ENCODE results near the gene GGA2. TPM values are rescaled to one million over a fixed set of nuclear protein-coding genes. Genes with fewer than 3 reads are reported as not detected.

Gene GGA2
- total RNA-seq, 1 experiment from 2014 or later, result 142 TPM

GRCh38 chr16:23433261-23433920, 76.9 kb downstream of the GGA2 start:
- peaks cover 30% of the 10 kb centered on the region for H3K4me1 ChIP-seq (ENCODE audit: insufficient read depth, low read length, poor library complexity, severe bottlenecking)
- peaks cover 39% of the 10 kb centered on the region for H3K36me3 ChIP-seq (ENCODE audit: insufficient read depth, low read length, poor library complexity, severe bottlenecking)
- H3K9me3 ChIP-seq (ENCODE audit: low read depth, low read length, poor library complexity, severe bottlenecking), result no peaks in the 10 kb centered on the region
- no peaks in the 10 kb centered on the region for H3K27me3 ChIP-seq (replicated peaks; ENCODE audit: insufficient read depth, low read depth, low read length, poor library complexity)
- ChIA-PET POLR2A (ENCODE audit: low non-redundant PET) (no interaction called here), CTCF (interaction anchor here (0.7 to 1.4 kb wide), 5 partner anchors 24 to 469 kb away, joined by 3 to 7 read pairs (median 3); no protein-coding TSS in a partner anchor)
- H3K27ac ChIP-seq (ENCODE audit: low read depth, low read length, poor library complexity, severe bottlenecking), result peak overlapping the region; percentile 25
- no peak overlapping the region for H3K4me3 ChIP-seq (ENCODE audit: low read depth, low read length, poor library complexity, severe bottlenecking)
- no TSS peak for BruUV-seq (replicated peaks)
- DNase-seq (ENCODE audit: low spot score), result no peak
- TF ChIP-seq CTCF (conservative IDR thresholded peaks at IDR 0.05; ENCODE audit: low read depth, low read length), result no peak
- intact Hi-C loops (cut with micrococcal nuclease; ENCODE audit: unreplicated experiment), result loop anchor here (10.0 kb wide), 2 partner anchors 369 to 429 kb away; no protein-coding TSS in a partner anchor

- no TSS peak for BruUV-seq (replicated peaks)
- no peaks in the 10 kb centered on the region for H3K27me3 ChIP-seq (replicated peaks; ENCODE audit: insufficient read depth, low read depth, low read length, poor library complexity)
- H3K27ac ChIP-seq (ENCODE audit: low read depth, low read length, poor library complexity, severe bottlenecking), result peak overlapping the region; percentile 25
- ChIA-PET CTCF (interaction anchor here (0.5 to 1.1 kb wide), 3 partner anchors 50 to 251 kb away, joined by 3 to 9 read pairs (median 4); no protein-coding TSS in a partner anchor), POLR2A (ENCODE audit: low non-redundant PET) (no interaction called here)
- peaks cover 34% of the 10 kb centered on the region for H3K36me3 ChIP-seq (ENCODE audit: insufficient read depth, low read length, poor library complexity, severe bottlenecking)
- no peak overlapping the region for H3K4me3 ChIP-seq (ENCODE audit: low read depth, low read length, poor library complexity, severe bottlenecking)
- no peaks in the 10 kb centered on the region for H3K9me3 ChIP-seq (ENCODE audit: low read depth, low read length, poor library complexity, severe bottlenecking)
- DNase-seq (ENCODE audit: low spot score), result no peak
- TF ChIP-seq EZH2 (IDR thresholded peaks at IDR 0.05; ENCODE audit: borderline replicate concordance, low read depth, low read length, poor library complexity, severe bottlenecking) (no peak), CTCF (conservative IDR thresholded peaks at IDR 0.05; ENCODE audit: low read depth, low read length) (no peak)
- H3K4me1 ChIP-seq (ENCODE audit: insufficient read depth, low read length, poor library complexity, severe bottlenecking), result peaks cover 30% of the 10 kb centered on the region
- intact Hi-C loops (cut with micrococcal nuclease; ENCODE audit: unreplicated experiment), result loop anchor here (10.0 kb wide), 2 partner anchors 368 to 428 kb away; no protein-coding TSS in a partner anchor
Measured at GRCh38 chr16:23432176-23433128, 77.8 kb downstream of the GGA2 start.

GRCh38 chr16:23428351-23428750, 81.9 kb downstream of the GGA2 start:
- CTCF ChIA-PET, result no interaction called here

More at GRCh38 chr16:23428351-23428750, 81.9 kb downstream of the GGA2 start:
- POLR2A ChIA-PET (ENCODE audit: low non-redundant PET), result no interaction called here
- H3K36me3 ChIP-seq (ENCODE audit: insufficient read depth, low read length, poor library complexity, severe bottlenecking), result peaks cover 30% of the 10 kb centered on the region
- TF ChIP-seq CTCF (conservative IDR thresholded peaks at IDR 0.05; ENCODE audit: low read depth, low read length) (no peak), EZH2 (IDR thresholded peaks at IDR 0.05; ENCODE audit: borderline replicate concordance, low read depth, low read length, poor library complexity, severe bottlenecking) (no peak)
- intact Hi-C loops (cut with micrococcal nuclease; ENCODE audit: unreplicated experiment), result no loop called here
- no peak overlapping the region for H3K27ac ChIP-seq (ENCODE audit: low read depth, low read length, poor library complexity, severe bottlenecking)
- H3K4me1 ChIP-seq (ENCODE audit: insufficient read depth, low read length, poor library complexity, severe bottlenecking), result peaks cover 16% of the 10 kb centered on the region
- H3K4me3 ChIP-seq (ENCODE audit: low read depth, low read length, poor library complexity, severe bottlenecking), result no peak overlapping the region
- no peak for DNase-seq (ENCODE audit: low spot score)
- no peaks in the 10 kb centered on the region for H3K27me3 ChIP-seq (replicated peaks; ENCODE audit: insufficient read depth, low read depth, low read length, poor library complexity)
- no TSS peak for BruUV-seq (replicated peaks)
- no peaks in the 10 kb centered on the region for H3K9me3 ChIP-seq (ENCODE audit: low read depth, low read length, poor library complexity, severe bottlenecking)

Measured in A673 (cell line).